ENCODE measurements around the gene AGPS.

Gene AGPS

DNA sequence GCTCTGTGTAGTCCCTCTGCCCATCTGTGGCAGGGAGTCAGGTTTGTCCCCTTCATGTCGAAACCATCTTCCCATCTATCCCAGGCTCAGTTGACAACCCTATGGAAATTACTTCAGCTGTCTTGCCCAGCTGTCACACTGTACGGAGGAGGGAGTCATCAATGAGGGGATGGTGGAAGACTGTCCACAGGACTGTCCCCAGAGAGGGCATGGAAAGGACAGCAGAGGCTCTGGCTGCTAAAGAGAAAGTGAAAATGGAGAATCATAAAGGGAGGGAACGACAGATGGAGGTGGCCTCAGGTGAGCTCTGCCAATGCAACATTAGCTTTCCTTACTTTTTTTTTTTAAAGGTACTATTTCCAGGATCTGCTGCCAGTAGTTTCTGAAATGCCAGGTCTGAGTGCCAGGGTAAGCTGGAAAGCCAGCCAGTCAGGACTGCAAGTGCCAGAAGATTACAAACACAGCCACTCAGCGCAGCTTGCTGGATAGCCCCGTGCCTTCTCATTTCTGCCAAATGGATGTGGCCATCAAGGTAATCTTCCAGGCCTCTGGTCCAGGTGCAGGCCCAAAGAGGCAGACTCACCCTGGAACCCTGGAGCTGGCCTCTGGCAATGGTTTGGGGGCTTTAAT is 192.8 kb downstream of the AGPS start:
- DNase-seq (ENCODE audit: low read depth in 2 of 2, low spot score in 1 of 2) = no peak

DNA sequence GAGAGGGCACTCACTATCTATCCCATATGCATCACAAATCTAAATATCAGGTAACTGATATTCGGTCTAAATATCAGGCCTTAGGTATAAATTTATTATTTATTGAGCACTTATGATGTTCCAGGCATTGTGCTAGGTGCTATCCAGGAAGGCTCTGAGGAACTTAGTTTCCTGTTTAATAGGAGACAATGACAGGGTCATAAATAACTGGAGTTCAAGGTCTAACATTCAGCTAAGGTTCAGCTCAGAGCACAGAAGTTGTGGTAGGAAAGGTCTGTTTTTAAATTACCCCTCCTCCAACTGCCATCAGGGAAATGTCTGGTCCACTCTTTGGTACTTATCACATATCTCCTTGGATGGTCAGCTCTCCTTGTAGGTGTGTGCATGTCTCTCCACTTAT is 193.6 kb downstream of the AGPS start:
- no peak for DNase-seq (ENCODE audit: low read depth in 2 of 2, low spot score in 1 of 2)

DNA sequence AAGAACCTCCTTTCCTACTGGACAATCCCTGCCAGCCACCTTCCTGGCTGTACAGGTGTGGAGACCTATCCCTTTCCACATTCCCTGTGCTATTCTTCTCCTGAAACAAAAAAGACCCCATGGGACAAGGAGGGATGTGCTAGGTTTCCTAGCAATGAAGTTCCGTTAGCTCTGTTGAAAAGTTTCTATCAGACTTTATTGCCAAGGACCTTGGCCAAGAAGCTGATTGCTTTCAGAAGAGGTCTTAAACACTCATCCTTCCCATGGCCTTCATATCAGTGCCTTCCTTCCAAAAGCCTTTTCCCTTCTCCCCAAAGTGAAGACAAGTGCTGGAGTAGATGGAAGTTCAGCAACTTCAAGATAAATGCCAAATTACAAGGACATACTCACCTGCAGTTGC is 194.8 kb downstream of the AGPS start:
- no peak for DNase-seq (ENCODE audit: low read depth in 2 of 2, low spot score in 1 of 2)

DNA sequence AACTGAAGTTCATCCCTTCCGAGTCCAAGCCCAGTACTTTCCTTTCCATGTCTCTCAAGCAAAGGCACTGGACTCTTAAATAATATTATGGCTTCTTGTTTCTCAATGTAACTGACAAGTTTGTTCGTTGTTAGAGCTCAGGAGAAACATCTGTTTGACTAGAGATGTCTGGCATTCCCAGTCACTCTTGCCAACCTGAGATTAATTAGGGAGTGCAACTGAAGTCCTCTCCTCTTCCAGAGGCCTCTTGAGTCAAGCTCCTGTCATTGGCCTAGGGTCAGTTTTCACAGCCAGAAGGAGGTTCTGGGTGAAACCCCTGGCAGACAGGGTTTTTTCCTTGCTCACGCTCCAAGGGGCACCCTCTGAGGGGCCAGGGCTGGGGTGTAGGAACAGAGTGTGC is 196.1 kb downstream of the AGPS start:
- no peak for DNase-seq (ENCODE audit: low read depth in 2 of 2, low spot score in 1 of 2)

DNA sequence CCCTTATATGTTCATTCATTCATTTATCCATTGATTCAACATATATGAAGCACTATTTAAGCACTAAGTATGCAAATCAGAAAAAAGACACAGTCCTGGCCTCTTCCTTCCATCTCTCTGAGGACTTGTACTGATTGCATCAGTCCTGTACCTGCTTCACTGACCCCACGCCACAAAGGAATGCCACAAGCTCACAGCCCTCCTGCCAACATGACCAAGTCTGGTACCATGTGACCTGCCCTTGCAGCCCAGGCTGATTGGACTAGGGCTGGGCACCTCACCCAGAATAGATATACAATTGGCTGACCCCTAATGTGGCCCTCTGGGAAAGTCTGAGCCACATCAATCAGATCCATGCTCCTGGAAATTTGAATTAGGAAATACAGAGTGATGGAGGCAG is 196.6 kb downstream of the AGPS start:
- DNase-seq (ENCODE audit: low read depth in 2 of 2, low spot score in 1 of 2) = no peak

DNA sequence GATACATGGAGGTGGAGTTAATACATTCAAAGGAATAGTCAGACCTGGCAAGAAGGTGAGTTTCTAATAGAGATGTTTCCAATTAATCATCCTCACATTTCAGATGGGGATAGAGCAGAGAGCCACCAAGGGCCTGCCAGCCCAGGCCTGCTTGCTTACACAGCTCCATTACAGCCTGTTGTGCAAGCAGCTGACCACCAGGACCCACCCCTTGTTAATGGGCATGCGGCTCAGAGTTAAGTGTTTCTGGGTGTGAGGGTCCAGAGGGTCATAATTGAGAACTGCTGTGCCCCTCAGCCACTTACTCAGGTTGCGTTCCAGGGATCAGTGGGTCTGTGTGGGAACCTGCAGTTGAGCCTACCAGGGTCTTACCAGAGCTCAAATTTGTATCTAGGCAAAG is 199.8 kb downstream of the AGPS start:
- no peak for DNase-seq (ENCODE audit: low read depth in 2 of 2, low spot score in 1 of 2)

DNA sequence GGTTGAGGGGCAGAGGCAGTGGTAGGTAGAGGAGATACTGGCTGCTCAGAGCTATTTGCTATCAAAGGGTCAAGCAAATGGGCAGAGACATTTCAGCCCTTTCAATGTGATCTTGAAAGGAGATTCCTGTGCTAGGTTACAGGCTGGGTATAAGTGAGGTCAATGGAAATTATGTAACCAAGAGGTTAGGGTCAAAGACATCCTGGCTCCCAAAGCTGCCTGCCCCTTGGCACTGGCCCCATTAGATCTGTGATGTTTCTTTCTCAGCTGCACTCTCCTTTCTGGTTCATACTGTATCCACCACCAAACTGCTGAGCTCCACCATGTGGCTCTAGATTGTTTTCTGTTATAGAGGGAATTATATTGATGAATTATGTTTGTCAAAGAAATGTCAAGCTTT is 200.4 kb downstream of the AGPS start:
- DNase-seq (ENCODE audit: low read depth in 2 of 2, low spot score in 1 of 2) = no peak

DNA sequence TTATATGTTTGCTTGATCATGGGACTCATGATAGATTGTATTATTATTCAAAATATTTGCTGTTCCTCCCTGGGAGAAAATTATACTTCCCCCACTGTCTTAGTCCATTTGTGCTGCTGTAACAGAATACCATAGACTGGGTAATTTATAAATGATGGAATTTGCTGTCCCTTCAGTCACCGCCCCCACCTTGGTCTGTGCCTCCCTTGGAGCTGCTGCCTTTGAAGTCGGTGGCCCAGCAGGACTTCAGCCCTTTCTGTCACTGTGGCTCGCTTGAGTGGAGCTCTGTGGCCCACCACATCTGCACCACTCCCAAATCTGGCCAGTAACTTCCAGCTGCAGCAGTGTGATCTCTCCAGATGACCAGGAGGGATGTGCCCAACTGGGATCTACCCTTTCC is 200.8 kb downstream of the AGPS start:
- no peak for DNase-seq (ENCODE audit: low read depth in 2 of 2, low spot score in 1 of 2)
